HL-60 (cell line): ENCODE results near the gene IL17F.

Experiments used
- DNase-seq, 2 experiments: peaks; one replicate each; pipeline ENCODE4 v3.0.0-alpha.2; 2010 to 2020; ENCODE audit warnings: low read depth in 1 of 2, low spot score in 1 of 2
- H3K27ac ChIP-seq: fragments of 250-450 bp; sonication (Bioruptor Pico); replicated peaks from 2 replicates; pipeline ENCODE4 v1.5.1; 2020; ENCODE audit warnings: mild to moderate bottlenecking, moderate library complexity
- H3K27me3 ChIP-seq: fragments of 250-450 bp; sonication (Bioruptor Pico); 2 replicates; pipeline ENCODE4 v1.5.1; 2021; ENCODE audit warnings: mild to moderate bottlenecking, moderate library complexity; ENCODE audit not compliant: insufficient read depth, poor library complexity, severe bottlenecking
- H3K4me3 ChIP-seq: replicated peaks from 2 replicates; pipeline ENCODE4 v1.5.1; 2011; ENCODE audit warnings: mild to moderate bottlenecking, control low read depth, low read length; ENCODE audit not compliant: insufficient read depth
- GABPA ChIP-seq: IDR thresholded peaks from 2 replicates; pipeline ENCODE4 v1.6.1; 2012; ENCODE audit warnings: low read depth
- POLR2AphosphoS5 ChIP-seq: IDR thresholded peaks from 2 replicates; pipeline ENCODE4 v1.6.1; 2012; ENCODE audit warnings: low read depth
- SPI1 ChIP-seq: IDR thresholded peaks from 2 replicates; pipeline ENCODE4 v1.6.1; 2012; ENCODE audit warnings: low read depth, mild to moderate bottlenecking, borderline replicate concordance
- TF ChIP-seq, protein P1 (sequence below): IDR thresholded peaks from one replicate; pipeline ENCODE4 v1.5.1; 2011; ENCODE audit warnings: low read length, control low read depth, inconsistent platforms; ENCODE audit not compliant: insufficient read depth
- TF ChIP-seq, protein P2 (sequence below): IDR thresholded peaks from 2 replicates; pipeline ENCODE4 v1.6.1; 2012; ENCODE audit warnings: low read depth; ENCODE audit not compliant: insufficient replicate concordance

The IL17F gene

DNA sequence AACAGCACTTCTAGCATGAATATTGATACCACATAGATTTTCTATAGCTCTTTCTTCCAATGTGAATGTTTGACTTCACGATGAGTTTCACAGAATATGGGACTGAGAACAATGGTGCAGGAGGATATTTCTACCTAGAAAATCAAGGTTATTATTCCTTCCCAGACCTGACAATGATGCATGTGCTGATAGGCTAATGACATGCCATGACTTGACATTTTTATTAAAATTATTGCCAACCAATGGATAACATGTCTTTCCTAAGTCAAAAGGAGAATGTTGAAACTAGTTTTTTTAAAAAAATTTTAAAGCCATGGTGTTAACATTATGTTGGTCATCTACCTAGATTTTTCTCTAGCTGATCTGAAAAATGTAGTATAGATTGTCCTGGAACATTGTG, 57.2 kb downstream of the IL17F start:
- Histone ChIP-seq H3K27me3 (peaks cover 9% of the 10 kb centered on the region), H3K4me3 (no peak overlapping the region), H3K27ac (no peak overlapping the region)
- DNase-seq = no peak
- TF ChIP-seq, protein P1, sequence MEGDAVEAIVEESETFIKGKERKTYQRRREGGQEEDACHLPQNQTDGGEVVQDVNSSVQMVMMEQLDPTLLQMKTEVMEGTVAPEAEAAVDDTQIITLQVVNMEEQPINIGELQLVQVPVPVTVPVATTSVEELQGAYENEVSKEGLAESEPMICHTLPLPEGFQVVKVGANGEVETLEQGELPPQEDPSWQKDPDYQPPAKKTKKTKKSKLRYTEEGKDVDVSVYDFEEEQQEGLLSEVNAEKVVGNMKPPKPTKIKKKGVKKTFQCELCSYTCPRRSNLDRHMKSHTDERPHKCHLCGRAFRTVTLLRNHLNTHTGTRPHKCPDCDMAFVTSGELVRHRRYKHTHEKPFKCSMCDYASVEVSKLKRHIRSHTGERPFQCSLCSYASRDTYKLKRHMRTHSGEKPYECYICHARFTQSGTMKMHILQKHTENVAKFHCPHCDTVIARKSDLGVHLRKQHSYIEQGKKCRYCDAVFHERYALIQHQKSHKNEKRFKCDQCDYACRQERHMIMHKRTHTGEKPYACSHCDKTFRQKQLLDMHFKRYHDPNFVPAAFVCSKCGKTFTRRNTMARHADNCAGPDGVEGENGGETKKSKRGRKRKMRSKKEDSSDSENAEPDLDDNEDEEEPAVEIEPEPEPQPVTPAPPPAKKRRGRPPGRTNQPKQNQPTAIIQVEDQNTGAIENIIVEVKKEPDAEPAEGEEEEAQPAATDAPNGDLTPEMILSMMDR = no peak
- TF ChIP-seq SPI1 (no peak), POLR2AphosphoS5 (no peak), GABPA (no peak)
- TF ChIP-seq, protein P2, sequence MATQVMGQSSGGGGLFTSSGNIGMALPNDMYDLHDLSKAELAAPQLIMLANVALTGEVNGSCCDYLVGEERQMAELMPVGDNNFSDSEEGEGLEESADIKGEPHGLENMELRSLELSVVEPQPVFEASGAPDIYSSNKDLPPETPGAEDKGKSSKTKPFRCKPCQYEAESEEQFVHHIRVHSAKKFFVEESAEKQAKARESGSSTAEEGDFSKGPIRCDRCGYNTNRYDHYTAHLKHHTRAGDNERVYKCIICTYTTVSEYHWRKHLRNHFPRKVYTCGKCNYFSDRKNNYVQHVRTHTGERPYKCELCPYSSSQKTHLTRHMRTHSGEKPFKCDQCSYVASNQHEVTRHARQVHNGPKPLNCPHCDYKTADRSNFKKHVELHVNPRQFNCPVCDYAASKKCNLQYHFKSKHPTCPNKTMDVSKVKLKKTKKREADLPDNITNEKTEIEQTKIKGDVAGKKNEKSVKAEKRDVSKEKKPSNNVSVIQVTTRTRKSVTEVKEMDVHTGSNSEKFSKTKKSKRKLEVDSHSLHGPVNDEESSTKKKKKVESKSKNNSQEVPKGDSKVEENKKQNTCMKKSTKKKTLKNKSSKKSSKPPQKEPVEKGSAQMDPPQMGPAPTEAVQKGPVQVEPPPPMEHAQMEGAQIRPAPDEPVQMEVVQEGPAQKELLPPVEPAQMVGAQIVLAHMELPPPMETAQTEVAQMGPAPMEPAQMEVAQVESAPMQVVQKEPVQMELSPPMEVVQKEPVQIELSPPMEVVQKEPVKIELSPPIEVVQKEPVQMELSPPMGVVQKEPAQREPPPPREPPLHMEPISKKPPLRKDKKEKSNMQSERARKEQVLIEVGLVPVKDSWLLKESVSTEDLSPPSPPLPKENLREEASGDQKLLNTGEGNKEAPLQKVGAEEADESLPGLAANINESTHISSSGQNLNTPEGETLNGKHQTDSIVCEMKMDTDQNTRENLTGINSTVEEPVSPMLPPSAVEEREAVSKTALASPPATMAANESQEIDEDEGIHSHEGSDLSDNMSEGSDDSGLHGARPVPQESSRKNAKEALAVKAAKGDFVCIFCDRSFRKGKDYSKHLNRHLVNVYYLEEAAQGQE = no peak
